Naive B cell (primary cell): ENCODE measurements around the gene BCAS1. TPM values are rescaled to one million over a fixed set of nuclear protein-coding genes. Genes with fewer than 3 reads are reported as not detected.
A peak's percentile ranks its signal among the peaks of the same experiment; 100 is the strongest.

Experiments
- ATAC-seq, 2 donors: fragments of 150-1000 bp; cut with Tn5 transposase; 2 replicates each; pipeline ENCODE4 v1.10.0; 2021; ENCODE audit warnings: low read depth in 2 of 2, mild to moderate bottlenecking in 2 of 2, moderate library complexity in 2 of 2
- DNase-seq: peaks from one replicate; pipeline ENCODE4 v3.0.0; 2022
- H3K27ac Mint-ChIP-seq, 6 donors: one replicate each; pipeline ENCODE4 v1.8.0; 2020 to 2022; ENCODE audit warnings: mild to moderate bottlenecking in 6 of 6, mixed read lengths in 6 of 6, moderate library complexity in 5 of 6, inconsistent platforms in 2 of 6
- H3K27me3 Mint-ChIP-seq, 3 donors: one replicate each; pipeline ENCODE4 v1.8.0; 2021 to 2022; ENCODE audit warnings: mixed read lengths in 3 of 3, mild to moderate bottlenecking in 1 of 3
- H3K36me3 Mint-ChIP-seq, 2 donors: one replicate each; pipeline ENCODE4 v1.8.0; 2020 to 2022; ENCODE audit warnings: mixed read lengths in 2 of 2, inconsistent platforms in 1 of 2, mild to moderate bottlenecking in 1 of 2
- H3K4me1 Mint-ChIP-seq, 3 donors: one replicate each; pipeline ENCODE4 v1.8.0; 2020 to 2022; ENCODE audit warnings: mixed read lengths in 3 of 3, inconsistent platforms in 1 of 3, mild to moderate bottlenecking in 1 of 3, moderate library complexity in 1 of 3
- H3K4me3 Mint-ChIP-seq, 8 donors: one replicate each; pipeline ENCODE4 v1.8.0; 2020 to 2022; ENCODE audit warnings: mild to moderate bottlenecking in 8 of 8, mixed read lengths in 8 of 8, moderate library complexity in 8 of 8, inconsistent platforms in 2 of 8
- H3K9me3 Mint-ChIP-seq, 7 donors: one replicate each; pipeline ENCODE4 v1.8.0; 2020 to 2022; ENCODE audit warnings: mixed read lengths in 7 of 7, mild to moderate bottlenecking in 5 of 7, inconsistent platforms in 2 of 7, moderate library complexity in 1 of 7
- polyA plus RNA-seq, 6 donors: library from polyadenylated mRNA; unstranded; fragments of 300-500 nt; fragmentation: Illumina TruSeq; gene quantifications; one replicate each; pipeline ENCODE4 v1.2.3, GENCODE V29; 2021; ENCODE audit warnings: low read depth in 6 of 6

Gene BCAS1
- polyA plus RNA-seq, 6 donors from 2014 or later = 0.19 to 0.23 TPM; not detected in 4

GRCh38 chr20:54027704-54028103 lies 42.7 kb downstream of the BCAS1 start:
- DNase-seq = no peak
- H3K36me3 Mint-ChIP-seq = peaks cover 0 to 7% of the 10 kb centered on the region in 2 donors
- ATAC-seq = no peak
- H3K27me3 Mint-ChIP-seq = peaks cover 10 to 56% (median 55%) of the 10 kb centered on the region in 3 donors
- no peak overlapping the region for H3K27ac Mint-ChIP-seq
- peaks cover 0 to 14% (median 2%) of the 10 kb centered on the region in 7 donors for H3K9me3 Mint-ChIP-seq
- no peaks in the 10 kb centered on the region for H3K4me1 Mint-ChIP-seq
- no peak overlapping the region for H3K4me3 Mint-ChIP-seq

GRCh38 chr20:54026295-54027064 lies 43.9 kb downstream of the BCAS1 start:
- Mint-ChIP-seq H3K9me3 (peaks cover 0 to 2% (median 0%) of the 10 kb centered on the region in 7 donors), H3K4me3 (no peak overlapping the region), H3K27me3 (peaks cover 5 to 46% (median 43%) of the 10 kb centered on the region in 3 donors), H3K36me3 (no peaks in the 10 kb centered on the region), H3K4me1 (no peaks in the 10 kb centered on the region), H3K27ac (peak overlapping the region in 1 of 6 donors; percentile 36)
- DNase-seq (no peak), ATAC-seq (no peak)

GRCh38 chr20:54025251-54025771 lies 45.1 kb downstream of the BCAS1 start:
- no peaks in the 10 kb centered on the region for H3K9me3 Mint-ChIP-seq

GRCh38 chr20:54023406-54023805 lies 47.0 kb downstream of the BCAS1 start:
- no peak for ATAC-seq
- no peaks in the 10 kb centered on the region for H3K36me3 Mint-ChIP-seq

More at GRCh38 chr20:54025251-54025771, 45.1 kb downstream of the BCAS1 start:
- no peaks in the 10 kb centered on the region for H3K36me3 Mint-ChIP-seq
- no peak overlapping the region for H3K27ac Mint-ChIP-seq
- no peak overlapping the region for H3K4me3 Mint-ChIP-seq
- no peaks in the 10 kb centered on the region for H3K4me1 Mint-ChIP-seq
- peaks cover 5 to 41% (median 38%) of the 10 kb centered on the region in 3 donors for H3K27me3 Mint-ChIP-seq
- DNase-seq (no peak), ATAC-seq (no peak)

GRCh38 chr20:54021446-54022235 lies 48.8 kb downstream of the BCAS1 start:
- peaks cover 5 to 16% (median 10%) of the 10 kb centered on the region in 3 donors for H3K27me3 Mint-ChIP-seq
- no peaks in the 10 kb centered on the region for H3K9me3 Mint-ChIP-seq
- ATAC-seq (no peak), DNase-seq (no peak)
- H3K27ac Mint-ChIP-seq = peak overlapping the region in 1 of 6 donors; percentile 54
- no peak overlapping the region for H3K4me3 Mint-ChIP-seq
- no peaks in the 10 kb centered on the region for H3K36me3 Mint-ChIP-seq
- H3K4me1 Mint-ChIP-seq = peaks cover 14 to 21% (median 19%) of the 10 kb centered on the region in 3 donors

More at GRCh38 chr20:54023406-54023805, 47.0 kb downstream of the BCAS1 start:
- Mint-ChIP-seq H3K27me3 (peaks cover 5 to 28% (median 20%) of the 10 kb centered on the region in 3 donors), H3K4me1 (peaks cover 0 to 3% (median 2%) of the 10 kb centered on the region in 3 donors), H3K4me3 (no peak overlapping the region), H3K27ac (no peak overlapping the region), H3K9me3 (no peaks in the 10 kb centered on the region)
- DNase-seq = no peak

GRCh38 chr20:54020868-54021267 lies 49.5 kb downstream of the BCAS1 start:
- H3K27ac Mint-ChIP-seq = no peak overlapping the region
- no peaks in the 10 kb centered on the region for H3K36me3 Mint-ChIP-seq
- no peak for DNase-seq
- peaks cover 5 to 11% (median 7%) of the 10 kb centered on the region in 3 donors for H3K27me3 Mint-ChIP-seq
- no peak for ATAC-seq
- H3K9me3 Mint-ChIP-seq = no peaks in the 10 kb centered on the region
- no peak overlapping the region for H3K4me3 Mint-ChIP-seq
- H3K4me1 Mint-ChIP-seq = peaks cover 15 to 25% (median 20%) of the 10 kb centered on the region in 3 donors

- no peaks in the 10 kb centered on the region for H3K9me3 Mint-ChIP-seq
- H3K4me3 Mint-ChIP-seq = no peak overlapping the region
- ATAC-seq (no peak), DNase-seq (no peak)
- peaks cover 5 to 11% (median 7%) of the 10 kb centered on the region in 3 donors for H3K27me3 Mint-ChIP-seq
- peaks cover 15 to 25% (median 20%) of the 10 kb centered on the region in 3 donors for H3K4me1 Mint-ChIP-seq
- H3K36me3 Mint-ChIP-seq = no peaks in the 10 kb centered on the region
- H3K27ac Mint-ChIP-seq = no peak overlapping the region
These were observed 50.0 kb downstream of the BCAS1 start for GRCh38 chr20:54020348-54020747.

GRCh38 chr20:54019585-54019984 lies 50.8 kb downstream of the BCAS1 start:
- Mint-ChIP-seq H3K27ac (no peak overlapping the region), H3K27me3 (peaks cover 4 to 11% (median 7%) of the 10 kb centered on the region in 3 donors)

GRCh38 chr20:54019127-54019526 lies 51.3 kb downstream of the BCAS1 start:
- Mint-ChIP-seq H3K4me3 (no peak overlapping the region), H3K9me3 (no peaks in the 10 kb centered on the region), H3K27me3 (peaks cover 0 to 8% (median 7%) of the 10 kb centered on the region in 3 donors), H3K4me1 (peaks cover 15 to 25% (median 20%) of the 10 kb centered on the region in 3 donors), H3K27ac (no peak overlapping the region), H3K36me3 (no peaks in the 10 kb centered on the region)
- ATAC-seq = no peak
- DNase-seq = no peak

More at GRCh38 chr20:54019585-54019984, 50.8 kb downstream of the BCAS1 start:
- no peak for ATAC-seq
- no peaks in the 10 kb centered on the region for H3K9me3 Mint-ChIP-seq
- peaks cover 15 to 25% (median 20%) of the 10 kb centered on the region in 3 donors for H3K4me1 Mint-ChIP-seq
- H3K36me3 Mint-ChIP-seq = no peaks in the 10 kb centered on the region
- DNase-seq = no peak
- no peak overlapping the region for H3K4me3 Mint-ChIP-seq

- Mint-ChIP-seq H3K9me3 (no peaks in the 10 kb centered on the region), H3K27ac (peak overlapping the region; percentile 25 to 93 (median 65)), H3K4me3 (peak overlapping the region in 7 of 8 donors; percentile 2 to 87 (median 47)), H3K36me3 (no peaks in the 10 kb centered on the region), H3K4me1 (peaks cover 15 to 25% (median 20%) of the 10 kb centered on the region in 3 donors), H3K27me3 (no peaks in the 10 kb centered on the region)
- ATAC-seq (peak; percentile 90 to 91), DNase-seq (peak; percentile 36)
These were observed 52.5 kb downstream of the BCAS1 start for GRCh38 chr20:54017846-54018245.

GRCh38 chr20:54015496-54015895 lies 54.9 kb downstream of the BCAS1 start:
- peak overlapping the region in 1 of 6 donors; percentile 9 for H3K27ac Mint-ChIP-seq
- ATAC-seq (no peak), DNase-seq (no peak)
- peaks cover 15 to 25% (median 20%) of the 10 kb centered on the region in 3 donors for H3K4me1 Mint-ChIP-seq
- H3K9me3 Mint-ChIP-seq = no peaks in the 10 kb centered on the region
- no peak overlapping the region for H3K4me3 Mint-ChIP-seq
- no peaks in the 10 kb centered on the region for H3K36me3 Mint-ChIP-seq
- H3K27me3 Mint-ChIP-seq = peaks cover 0 to 10% (median 0%) of the 10 kb centered on the region in 3 donors

- Mint-ChIP-seq H3K4me3 (no peak overlapping the region), H3K4me1 (peaks cover 15 to 25% (median 20%) of the 10 kb centered on the region in 3 donors), H3K27ac (no peak overlapping the region), H3K27me3 (peaks cover 0 to 18% (median 10%) of the 10 kb centered on the region in 3 donors), H3K9me3 (no peaks in the 10 kb centered on the region), H3K36me3 (no peaks in the 10 kb centered on the region)
- no peak for ATAC-seq
- DNase-seq = no peak
These were observed 56.0 kb downstream of the BCAS1 start for GRCh38 chr20:54014293-54014926.

- no peak overlapping the region for H3K27ac Mint-ChIP-seq
- no peak for DNase-seq
- no peaks in the 10 kb centered on the region for H3K36me3 Mint-ChIP-seq
- H3K27me3 Mint-ChIP-seq = peaks cover 2 to 18% (median 17%) of the 10 kb centered on the region in 3 donors
- no peak for ATAC-seq
- no peak overlapping the region for H3K4me3 Mint-ChIP-seq
- peaks cover 15 to 22% (median 19%) of the 10 kb centered on the region in 3 donors for H3K4me1 Mint-ChIP-seq
- no peaks in the 10 kb centered on the region for H3K9me3 Mint-ChIP-seq
These were observed 56.9 kb downstream of the BCAS1 start for GRCh38 chr20:54013471-54013870.
